ENCODE results near the gene ANKRD1. TPM values are rescaled to one million over a fixed set of nuclear protein-coding genes. Genes with fewer than 3 reads are reported as not detected.

The ANKRD1 gene
- total RNA-seq, 1 donor from 2014 or later: 156 TPM

GRCh38 chr10:90939116-90939515, 18.2 kb upstream of the ANKRD1 start:
- Histone ChIP-seq H3K4me1 (peaks cover 8% of the 10 kb centered on the region), H3K27ac (no peak overlapping the region), H3K4me3 (no peak overlapping the region), H3K9me3 (no peaks in the 10 kb centered on the region), H3K27me3 (no peaks in the 10 kb centered on the region), H3K36me3 (no peaks in the 10 kb centered on the region)
- TF ChIP-seq CTCF (IDR thresholded peaks at IDR 0.05): no peak
- no peak for ATAC-seq
- DNase-seq: no peak
- intact Hi-C loops (cut with DNase I): no loop called here

DNA sequence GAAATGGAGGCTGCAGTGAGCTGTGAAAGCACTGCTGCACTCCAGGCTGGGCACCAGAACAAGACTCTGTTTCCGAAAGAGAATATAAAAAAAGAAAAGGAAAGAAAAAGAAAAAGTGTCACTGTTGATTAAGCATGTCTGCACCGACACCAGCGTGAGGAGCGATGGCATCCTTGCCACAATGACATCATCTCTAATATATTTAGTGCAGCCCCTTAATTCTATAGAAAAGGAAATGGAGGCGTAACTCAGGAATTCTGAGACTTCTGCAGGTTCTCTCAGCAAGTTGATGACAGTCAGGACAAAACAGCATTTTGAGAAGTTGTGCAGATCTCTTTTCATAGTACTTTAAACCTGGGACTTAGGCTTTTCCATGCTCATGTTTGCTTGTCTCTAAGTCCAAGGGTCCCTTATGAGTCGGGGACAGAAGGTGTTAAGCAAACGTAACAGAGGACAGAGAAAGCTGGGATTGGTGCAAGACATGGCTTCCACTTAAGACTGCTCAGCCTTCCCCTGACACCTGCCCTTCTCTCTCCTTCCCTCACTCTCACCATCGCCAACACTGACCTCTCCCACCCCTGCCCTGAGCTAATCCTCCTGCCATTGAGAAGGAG, 16.9 kb upstream of the ANKRD1 start:
- H3K27me3 ChIP-seq: no peaks in the 10 kb centered on the region
- peaks cover 8% of the 10 kb centered on the region for H3K4me1 ChIP-seq
- H3K4me3 ChIP-seq: no peak overlapping the region
- H3K27ac ChIP-seq: no peak overlapping the region
- no peaks in the 10 kb centered on the region for H3K36me3 ChIP-seq
- ATAC-seq (no peak), DNase-seq (no peak)
- no peaks in the 10 kb centered on the region for H3K9me3 ChIP-seq
- no peak for TF ChIP-seq CTCF (IDR thresholded peaks at IDR 0.05)
- intact Hi-C loops (cut with DNase I): no loop called here

DNA sequence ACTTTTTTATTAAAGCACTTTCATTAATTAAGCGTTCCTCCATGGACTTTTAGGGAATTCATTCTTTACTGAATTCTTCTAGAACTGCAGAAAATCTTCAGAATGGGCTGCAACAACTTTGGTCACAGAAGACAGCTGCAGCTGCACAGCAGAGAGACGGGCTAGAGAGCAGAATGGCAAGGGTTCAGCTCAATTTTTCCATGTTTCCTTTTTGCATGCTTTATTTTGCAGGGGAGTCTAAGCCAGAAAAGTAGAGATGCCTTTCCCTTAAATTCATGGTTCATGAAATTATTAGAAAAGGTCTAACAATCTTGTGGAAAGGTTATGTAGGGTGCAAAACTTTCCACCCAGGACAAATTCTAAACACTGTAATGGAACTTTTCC, 15.4 kb upstream of the ANKRD1 start:
- ATAC-seq (no peak), DNase-seq (no peak)
- no peak overlapping the region for H3K27ac ChIP-seq
- TF ChIP-seq CTCF (IDR thresholded peaks at IDR 0.05): no peak
- H3K36me3 ChIP-seq: no peaks in the 10 kb centered on the region
- intact Hi-C loops (cut with DNase I): no loop called here
- H3K27me3 ChIP-seq: no peaks in the 10 kb centered on the region
- H3K9me3 ChIP-seq: no peaks in the 10 kb centered on the region
- peaks cover 18% of the 10 kb centered on the region for H3K4me1 ChIP-seq
- no peak overlapping the region for H3K4me3 ChIP-seq

DNA sequence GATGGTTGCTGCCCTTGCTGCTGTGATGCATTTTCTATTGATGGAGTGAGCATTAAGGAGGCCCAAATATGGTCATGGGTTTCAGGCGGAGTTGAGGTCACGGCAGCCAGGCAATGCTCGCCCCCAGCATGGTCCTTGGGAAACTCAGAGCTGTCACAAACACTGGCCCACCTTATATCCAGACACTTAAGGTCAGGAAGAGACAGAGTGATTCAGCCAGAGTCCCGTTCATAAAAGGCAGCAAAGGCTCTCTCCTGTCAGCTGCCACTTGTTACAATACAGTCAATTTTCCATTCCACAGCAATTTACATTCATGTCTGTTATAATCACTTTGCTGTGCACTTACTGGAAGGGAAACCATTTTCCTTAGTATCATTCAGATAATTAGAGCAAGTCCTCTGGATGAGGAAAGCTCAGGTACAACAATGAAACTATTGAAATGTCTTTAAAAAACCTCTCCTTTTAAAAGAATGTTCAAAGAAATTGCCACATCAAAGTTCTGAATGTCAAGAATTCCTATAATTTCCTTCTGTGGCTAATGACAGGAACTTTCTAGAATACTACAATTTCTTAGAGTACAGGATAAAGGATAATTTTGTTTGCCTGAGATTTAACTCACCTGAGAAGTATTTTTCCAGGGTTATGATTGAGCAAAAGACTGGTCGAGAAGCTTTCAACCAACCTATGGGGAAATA, 14.8 kb upstream of the ANKRD1 start:
- no peak overlapping the region for H3K4me3 ChIP-seq
- no peaks in the 10 kb centered on the region for H3K36me3 ChIP-seq
- H3K4me1 ChIP-seq: peaks cover 18% of the 10 kb centered on the region
- no peaks in the 10 kb centered on the region for H3K9me3 ChIP-seq
- ATAC-seq (no peak), DNase-seq (no peak)
- no peak for TF ChIP-seq CTCF (IDR thresholded peaks at IDR 0.05)
- H3K27me3 ChIP-seq: no peaks in the 10 kb centered on the region
- H3K27ac ChIP-seq: no peak overlapping the region
- intact Hi-C loops (cut with DNase I): no loop called here

DNA sequence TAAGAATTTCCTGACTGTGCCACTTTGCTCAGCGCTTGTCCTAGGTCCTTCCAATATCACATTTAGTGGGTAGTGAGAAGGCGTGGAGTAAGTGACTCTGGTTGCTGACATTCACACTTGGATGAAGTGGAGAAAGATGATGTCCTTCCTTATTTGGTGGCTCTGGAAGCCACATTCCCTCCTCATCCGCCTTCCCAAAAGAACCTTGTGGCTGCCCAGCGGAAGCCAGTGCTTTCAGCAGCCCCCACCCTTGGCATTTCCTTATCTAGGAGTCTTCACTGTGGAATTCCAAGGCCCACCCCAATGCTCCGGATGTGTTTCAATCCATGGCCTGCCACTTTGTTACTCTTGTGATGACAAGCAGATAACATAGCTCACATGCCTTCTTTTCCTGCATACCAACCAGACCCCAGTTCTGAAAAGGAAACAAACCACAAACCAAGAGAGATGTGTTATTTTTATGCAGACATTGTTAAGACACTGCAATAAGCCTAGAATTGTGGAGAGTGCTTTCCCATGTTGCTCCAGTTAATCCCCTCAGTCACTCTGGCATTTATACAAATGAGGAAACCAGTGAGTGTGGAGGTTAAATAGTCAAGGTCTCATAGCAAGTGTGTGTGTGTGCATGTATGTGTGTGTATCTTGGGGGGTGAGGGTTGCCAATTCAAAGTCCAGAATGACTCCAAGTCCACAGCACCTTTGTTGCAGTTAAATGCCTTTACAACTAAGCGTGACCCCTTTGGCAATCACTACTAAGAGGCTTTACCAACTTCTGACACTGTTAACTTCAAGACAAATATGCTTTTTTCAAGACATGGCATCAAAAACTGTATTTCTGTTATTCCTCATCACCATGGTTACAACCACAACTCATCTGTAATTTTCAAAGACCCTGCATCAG, 10.3 kb upstream of the ANKRD1 start:
- peak overlapping the region; percentile 77 for H3K27ac ChIP-seq
- H3K4me1 ChIP-seq: peaks cover 31% of the 10 kb centered on the region
- no peak overlapping the region for H3K4me3 ChIP-seq
- DNase-seq (no peak), ATAC-seq (peak; percentile 82)
- no peaks in the 10 kb centered on the region for H3K36me3 ChIP-seq
- no peak for TF ChIP-seq CTCF (IDR thresholded peaks at IDR 0.05)
- no peaks in the 10 kb centered on the region for H3K9me3 ChIP-seq
- intact Hi-C loops (cut with DNase I): no loop called here
- H3K27me3 ChIP-seq: no peaks in the 10 kb centered on the region
